Nephron (organoid): Measurements from ENCODE around the gene ANO10.

ENCODE experiments used
- H3K27ac Mint-ChIP-seq, 3 experiments: 2 replicates each; pipeline ENCODE4 v1.8.0; 2020; ENCODE audit warnings: mixed read lengths in 3 of 3, mild to moderate bottlenecking in 2 of 3, moderate library complexity in 1 of 3
- H3K27me3 Mint-ChIP-seq: 2 replicates; pipeline ENCODE4 v1.8.0; 2021; ENCODE audit warnings: low read depth, mild to moderate bottlenecking, moderate library complexity, mixed read lengths
- H3K36me3 Mint-ChIP-seq: 2 replicates; pipeline ENCODE4 v1.8.0; 2020; ENCODE audit warnings: low read depth, mixed read lengths
- H3K4me1 Mint-ChIP-seq: 2 replicates; pipeline ENCODE4 v1.8.0; 2020; ENCODE audit warnings: mixed read lengths
- H3K4me3 Mint-ChIP-seq, 3 experiments: 2 replicates each; pipeline ENCODE4 v1.8.0; 2020; ENCODE audit warnings: mild to moderate bottlenecking in 3 of 3, mixed read lengths in 3 of 3, moderate library complexity in 2 of 3
- H3K9me3 Mint-ChIP-seq: 2 replicates; pipeline ENCODE4 v1.8.0; 2020; ENCODE audit warnings: mixed read lengths
- TF ChIP-seq, protein P1 (sequence below), 3 experiments: fragments of 200-600 bp; sonication (generic); IDR thresholded peaks; one replicate each; pipeline ENCODE4 v1.5.0; 2021; ENCODE audit warnings: antibody characterized with exemption in 3 of 3; ENCODE audit not compliant: unreplicated experiment in 3 of 3

The ANO10 gene

DNA sequence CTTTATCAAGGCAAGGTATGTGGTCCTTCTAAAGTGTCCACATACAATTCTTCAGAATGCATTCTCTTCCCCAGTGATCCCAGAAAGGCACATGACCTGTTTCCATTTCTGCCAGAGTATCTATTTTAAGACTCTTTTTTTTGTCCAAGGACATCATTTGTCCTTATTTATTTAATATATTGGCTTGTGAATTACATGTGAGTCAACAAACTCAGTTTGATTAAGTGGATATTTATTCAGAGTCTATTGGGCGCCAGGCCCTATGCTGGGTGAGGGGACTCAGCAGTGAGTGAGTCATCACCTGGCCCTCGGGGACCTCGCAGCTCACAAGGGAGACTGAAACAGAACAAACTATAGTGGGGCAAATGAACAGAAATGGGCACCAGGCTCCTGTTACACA, 198.7 kb downstream of the ANO10 start:
- Mint-ChIP-seq H3K9me3 (peaks cover 5% of the 10 kb centered on the region), H3K4me3 (no peak overlapping the region), H3K27ac (no peak overlapping the region), H3K4me1 (peaks cover 3% of the 10 kb centered on the region), H3K27me3 (no peaks in the 10 kb centered on the region), H3K36me3 (peaks cover 34% of the 10 kb centered on the region)
- TF ChIP-seq, protein P1, sequence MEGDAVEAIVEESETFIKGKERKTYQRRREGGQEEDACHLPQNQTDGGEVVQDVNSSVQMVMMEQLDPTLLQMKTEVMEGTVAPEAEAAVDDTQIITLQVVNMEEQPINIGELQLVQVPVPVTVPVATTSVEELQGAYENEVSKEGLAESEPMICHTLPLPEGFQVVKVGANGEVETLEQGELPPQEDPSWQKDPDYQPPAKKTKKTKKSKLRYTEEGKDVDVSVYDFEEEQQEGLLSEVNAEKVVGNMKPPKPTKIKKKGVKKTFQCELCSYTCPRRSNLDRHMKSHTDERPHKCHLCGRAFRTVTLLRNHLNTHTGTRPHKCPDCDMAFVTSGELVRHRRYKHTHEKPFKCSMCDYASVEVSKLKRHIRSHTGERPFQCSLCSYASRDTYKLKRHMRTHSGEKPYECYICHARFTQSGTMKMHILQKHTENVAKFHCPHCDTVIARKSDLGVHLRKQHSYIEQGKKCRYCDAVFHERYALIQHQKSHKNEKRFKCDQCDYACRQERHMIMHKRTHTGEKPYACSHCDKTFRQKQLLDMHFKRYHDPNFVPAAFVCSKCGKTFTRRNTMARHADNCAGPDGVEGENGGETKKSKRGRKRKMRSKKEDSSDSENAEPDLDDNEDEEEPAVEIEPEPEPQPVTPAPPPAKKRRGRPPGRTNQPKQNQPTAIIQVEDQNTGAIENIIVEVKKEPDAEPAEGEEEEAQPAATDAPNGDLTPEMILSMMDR (IDR thresholded peaks at IDR 0.05; ENCODE audit: unreplicated experiment in 3 of 3): no peak

DNA sequence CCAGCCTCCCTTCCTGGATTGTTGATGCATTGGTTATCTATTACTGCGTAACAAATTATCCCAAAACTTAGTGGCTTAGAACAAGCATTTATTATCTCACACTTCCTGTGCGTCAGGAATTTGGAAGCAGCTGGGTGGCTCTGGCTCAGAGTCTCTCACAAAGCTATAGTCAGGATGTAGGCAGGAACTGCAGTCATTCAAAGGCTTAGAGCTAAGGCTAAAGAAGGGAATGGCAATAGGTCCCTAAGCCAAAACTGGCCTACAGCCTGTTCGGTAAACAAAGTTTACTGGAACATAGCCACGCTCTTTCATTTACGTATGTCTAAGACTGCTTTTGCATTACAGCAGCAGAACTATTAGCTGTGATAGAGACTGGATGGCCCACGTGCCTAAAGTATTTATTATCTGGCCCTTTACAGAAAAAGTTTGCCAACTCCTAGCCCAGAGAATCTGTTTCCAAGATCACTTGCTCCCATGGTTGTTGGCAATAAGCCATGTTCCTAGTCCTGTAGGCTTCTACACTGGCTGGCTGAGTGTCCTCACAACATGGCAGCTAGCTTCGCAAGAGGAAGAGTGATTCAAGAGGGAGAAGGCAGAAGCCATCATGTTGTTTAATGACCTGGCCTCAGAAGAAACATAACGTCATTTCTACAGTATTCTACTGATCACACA, 203.1 kb downstream of the ANO10 start:
- TF ChIP-seq, protein P1 (IDR thresholded peaks at IDR 0.05; ENCODE audit: unreplicated experiment in 3 of 3): no peak
- no peaks in the 10 kb centered on the region for H3K27me3 Mint-ChIP-seq
- no peak overlapping the region for H3K27ac Mint-ChIP-seq
- no peak overlapping the region for H3K4me3 Mint-ChIP-seq
- H3K4me1 Mint-ChIP-seq: peaks cover 14% of the 10 kb centered on the region
- H3K36me3 Mint-ChIP-seq: peaks cover 17% of the 10 kb centered on the region
- H3K9me3 Mint-ChIP-seq: no peaks in the 10 kb centered on the region

DNA sequence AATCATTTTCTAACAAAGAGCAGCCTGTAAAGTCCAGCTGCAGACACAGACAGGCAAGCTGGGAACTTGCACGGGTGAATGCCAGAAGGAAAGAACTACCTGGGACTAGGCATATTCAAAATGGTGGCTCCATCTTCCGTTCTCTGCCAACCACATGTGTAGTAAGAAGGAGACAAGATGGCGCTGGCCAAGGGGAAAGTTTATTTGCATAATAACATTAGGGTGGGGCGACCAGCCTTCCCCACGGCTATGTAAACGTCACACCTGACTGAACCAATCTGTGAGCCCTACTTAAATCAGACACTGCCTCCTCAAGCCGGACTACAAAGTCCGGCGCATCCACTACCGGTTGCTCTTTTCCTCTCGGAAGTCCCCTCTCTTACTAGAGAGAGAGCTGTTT, 204.7 kb downstream of the ANO10 start:
- no peaks in the 10 kb centered on the region for H3K9me3 Mint-ChIP-seq
- TF ChIP-seq, protein P1 (IDR thresholded peaks at IDR 0.05; ENCODE audit: unreplicated experiment in 3 of 3): no peak
- no peaks in the 10 kb centered on the region for H3K27me3 Mint-ChIP-seq
- H3K27ac Mint-ChIP-seq: no peak overlapping the region
- H3K4me1 Mint-ChIP-seq: peaks cover 21% of the 10 kb centered on the region
- H3K36me3 Mint-ChIP-seq: peaks cover 8% of the 10 kb centered on the region
- H3K4me3 Mint-ChIP-seq: no peak overlapping the region

DNA sequence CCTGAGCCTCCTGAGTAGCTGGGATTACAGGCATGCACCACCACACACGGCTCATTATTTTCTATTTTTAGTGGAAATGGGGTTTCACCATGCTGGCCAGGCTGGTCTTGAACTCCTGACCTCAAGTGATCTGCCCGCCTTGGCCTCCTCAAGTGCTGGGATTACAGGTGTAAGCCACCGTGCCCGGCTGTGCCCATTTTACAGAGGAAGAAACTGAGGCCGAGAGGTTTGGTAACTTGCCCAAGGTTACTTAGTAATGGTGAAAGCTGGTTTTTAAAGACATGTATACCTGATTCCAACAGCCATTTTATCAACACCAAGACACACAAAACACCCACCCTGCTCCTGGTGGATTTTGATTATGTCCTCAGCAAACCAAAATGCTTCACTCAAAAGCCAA, 206.7 kb downstream of the ANO10 start:
- Mint-ChIP-seq H3K36me3 (peaks cover 8% of the 10 kb centered on the region), H3K9me3 (no peaks in the 10 kb centered on the region), H3K4me3 (no peak overlapping the region), H3K27ac (no peak overlapping the region), H3K27me3 (no peaks in the 10 kb centered on the region), H3K4me1 (peaks cover 21% of the 10 kb centered on the region)
- TF ChIP-seq, protein P1 (IDR thresholded peaks at IDR 0.05; ENCODE audit: unreplicated experiment in 3 of 3): no peak

DNA sequence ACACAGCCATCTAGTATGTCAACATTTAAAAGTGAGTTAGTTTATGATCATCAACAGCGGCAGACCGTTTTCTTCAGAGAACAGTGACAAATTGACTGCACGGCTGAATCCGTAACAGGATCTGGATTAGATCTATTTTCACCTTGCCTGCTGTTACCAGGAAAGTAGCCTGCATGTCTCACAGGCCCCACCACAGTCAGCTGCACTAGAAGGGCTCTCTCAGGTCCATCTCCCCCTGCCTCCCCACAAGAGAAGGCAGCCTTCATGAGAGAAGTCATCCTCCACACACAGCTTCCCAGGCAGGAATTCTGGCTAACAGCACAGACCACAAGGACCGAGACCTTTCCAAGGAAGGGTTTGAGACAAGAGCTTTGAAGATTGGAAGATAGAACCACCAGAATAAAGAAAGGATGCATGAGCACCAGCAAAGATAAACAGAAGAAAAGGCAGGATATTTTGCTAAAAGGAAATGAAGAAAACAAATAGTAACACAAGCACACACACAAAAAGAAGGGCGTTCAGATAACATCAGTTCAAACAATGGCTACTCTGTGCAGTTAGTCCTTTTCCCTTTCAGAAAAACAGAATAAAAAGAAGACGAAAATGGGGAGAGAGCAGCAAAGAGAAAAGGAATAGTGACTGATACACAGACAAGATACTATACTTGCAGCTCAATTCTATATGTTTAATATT, 208.0 kb downstream of the ANO10 start:
- Mint-ChIP-seq H3K27ac (peak overlapping the region; percentile 2 to 17 (median 2)), H3K4me3 (no peak overlapping the region), H3K4me1 (peaks cover 18% of the 10 kb centered on the region), H3K9me3 (no peaks in the 10 kb centered on the region), H3K36me3 (peaks cover 4% of the 10 kb centered on the region), H3K27me3 (no peaks in the 10 kb centered on the region)
- TF ChIP-seq, protein P1 (IDR thresholded peaks at IDR 0.05; ENCODE audit: unreplicated experiment in 3 of 3): no peak

DNA sequence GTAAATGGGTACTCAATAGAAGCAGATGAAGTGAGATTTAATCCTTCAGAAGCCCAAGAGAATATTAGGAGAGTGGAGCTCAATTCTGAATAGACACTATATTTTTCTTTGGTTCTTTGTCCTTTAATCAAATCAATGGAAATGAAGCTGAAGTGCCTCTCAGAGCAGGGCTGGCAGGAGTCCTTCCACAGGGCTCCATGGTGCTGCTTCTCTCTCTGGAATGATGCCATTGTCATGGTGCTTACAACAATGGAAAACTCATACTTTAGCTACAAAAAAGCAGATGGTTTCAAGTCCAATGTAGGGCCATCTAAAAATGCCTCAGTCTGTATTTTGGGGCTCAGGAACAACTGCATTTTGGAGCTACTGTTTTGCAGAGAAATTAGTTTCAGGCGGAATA, 210.4 kb downstream of the ANO10 start:
- TF ChIP-seq, protein P1 (IDR thresholded peaks at IDR 0.05; ENCODE audit: unreplicated experiment in 3 of 3): no peak
- Mint-ChIP-seq H3K4me1 (peaks cover 17% of the 10 kb centered on the region), H3K27me3 (no peaks in the 10 kb centered on the region), H3K9me3 (no peaks in the 10 kb centered on the region), H3K27ac (no peak overlapping the region), H3K36me3 (peaks cover 4% of the 10 kb centered on the region), H3K4me3 (no peak overlapping the region)
